ENCODE results near the gene LINC00237.

The LINC00237 gene

GRCh38 chr20:21106171-21107017, at the start of gene LINC00237:
TSS of gene LINC00237 (minus strand) at chr20:21106358.
- H2AFZ ChIP-seq (ENCODE audit: low read depth, low read length) = no peak within 1 kb of the TSS
- H3K4me1 ChIP-seq (ENCODE audit: low read length) = no peaks in the 10 kb centered on the region; the same call in 1 of the 2 replicates
- no peak within 1 kb of the TSS for H3K27ac ChIP-seq (ENCODE audit: low read length)
- no peaks in the 10 kb centered on the region for H3K79me2 ChIP-seq (ENCODE audit: low read length)
- no peaks in the 10 kb centered on the region for H3K36me3 ChIP-seq (replicated peaks; ENCODE audit: low read depth, low read length)
- no peak for TF ChIP-seq EZH2phosphoT487 (IDR thresholded peaks at IDR 0.05; ENCODE audit: low read depth)
- TF ChIP-seq CTCF (IDR thresholded peaks at IDR 0.05; ENCODE audit: low read depth, low read length) = no peak
- H3K4me3 ChIP-seq (ENCODE audit: low read length) = no peak within 1 kb of the TSS
- peaks cover 30% of the 10 kb centered on the region for H3K27me3 ChIP-seq (ENCODE audit: low read depth, low read length)
- H3K9me3 ChIP-seq (ENCODE audit: insufficient read depth, low read length) = no peaks in the 10 kb centered on the region
- H3K9ac ChIP-seq (ENCODE audit: low read length) = no peak within 1 kb of the TSS
- no peaks in the 10 kb centered on the region for H4K20me1 ChIP-seq (ENCODE audit: insufficient read depth, low read length)
- no peak within 1 kb of the TSS for H3K4me2 ChIP-seq (ENCODE audit: low read length)

GRCh38 chr20:21155268-21155667, 49.1 kb upstream of the LINC00237 start:
- no peak for TF ChIP-seq CTCF (IDR thresholded peaks at IDR 0.05; ENCODE audit: low read depth, low read length)
- no peak for TF ChIP-seq EZH2phosphoT487 (IDR thresholded peaks at IDR 0.05; ENCODE audit: low read depth)
- Histone ChIP-seq H3K4me3 (ENCODE audit: low read length) (no peak overlapping the region), H3K9me3 (ENCODE audit: insufficient read depth, low read length) (no peaks in the 10 kb centered on the region), H3K27ac (ENCODE audit: low read length) (no peak overlapping the region), H3K4me2 (ENCODE audit: low read length) (no peak overlapping the region), H3K79me2 (ENCODE audit: low read length) (no peaks in the 10 kb centered on the region), H3K9ac (ENCODE audit: low read length) (no peak overlapping the region), H3K4me1 (ENCODE audit: low read length) (peaks cover 11% of the 10 kb centered on the region), H3K27me3 (ENCODE audit: low read depth, low read length) (no peaks in the 10 kb centered on the region), H3K36me3 (replicated peaks; ENCODE audit: low read depth, low read length) (no peaks in the 10 kb centered on the region), H4K20me1 (ENCODE audit: insufficient read depth, low read length) (no peaks in the 10 kb centered on the region), H2AFZ (ENCODE audit: low read depth, low read length) (no peak overlapping the region)

- no peaks in the 10 kb centered on the region for H3K79me2 ChIP-seq (ENCODE audit: low read length)
- H3K4me2 ChIP-seq (ENCODE audit: low read length) = no peak overlapping the region
- H3K9me3 ChIP-seq (ENCODE audit: insufficient read depth, low read length) = no peaks in the 10 kb centered on the region
- no peak overlapping the region for H3K27ac ChIP-seq (ENCODE audit: low read length)
- H3K36me3 ChIP-seq (replicated peaks; ENCODE audit: low read depth, low read length) = no peaks in the 10 kb centered on the region
- H3K4me3 ChIP-seq (ENCODE audit: low read length) = no peak overlapping the region
- no peak overlapping the region for H3K9ac ChIP-seq (ENCODE audit: low read length)
- peaks cover 5% of the 10 kb centered on the region for H3K4me1 ChIP-seq (ENCODE audit: low read length)
- no peak overlapping the region for H2AFZ ChIP-seq (ENCODE audit: low read depth, low read length)
- no peaks in the 10 kb centered on the region for H3K27me3 ChIP-seq (ENCODE audit: low read depth, low read length)
- no peaks in the 10 kb centered on the region for H4K20me1 ChIP-seq (ENCODE audit: insufficient read depth, low read length)
- TF ChIP-seq CTCF (IDR thresholded peaks at IDR 0.05; ENCODE audit: low read depth, low read length) = no peak
Observed at GRCh38 chr20:21154692-21155091, 48.5 kb upstream of the LINC00237 start.

- Histone ChIP-seq H2AFZ (ENCODE audit: low read depth, low read length) (no peak overlapping the region), H3K9me3 (ENCODE audit: insufficient read depth, low read length) (no peaks in the 10 kb centered on the region), H3K27ac (ENCODE audit: low read length) (no peak overlapping the region), H3K36me3 (replicated peaks; ENCODE audit: low read depth, low read length) (no peaks in the 10 kb centered on the region), H3K79me2 (ENCODE audit: low read length) (no peaks in the 10 kb centered on the region), H3K27me3 (ENCODE audit: low read depth, low read length) (no peaks in the 10 kb centered on the region), H3K4me2 (ENCODE audit: low read length) (no peak overlapping the region), H3K4me1 (ENCODE audit: low read length) (no peaks in the 10 kb centered on the region), H4K20me1 (ENCODE audit: insufficient read depth, low read length) (no peaks in the 10 kb centered on the region), H3K9ac (ENCODE audit: low read length) (no peak overlapping the region), H3K4me3 (ENCODE audit: low read length) (no peak overlapping the region)
- TF ChIP-seq CTCF (IDR thresholded peaks at IDR 0.05; ENCODE audit: low read depth, low read length) = no peak
- TF ChIP-seq EZH2phosphoT487 (IDR thresholded peaks at IDR 0.05; ENCODE audit: low read depth) = no peak
Observed at GRCh38 chr20:21151791-21152190, 45.6 kb upstream of the LINC00237 start.

Data from OCI-LY3 (cell line).